ENCODE results near the gene CALCR.
"Not testable (repeated sequence)": the region's sequence is repeated elsewhere in the genome, so short reads cannot be mapped to it uniquely, and the experiment has no call there.

CALCR gene

DNA sequence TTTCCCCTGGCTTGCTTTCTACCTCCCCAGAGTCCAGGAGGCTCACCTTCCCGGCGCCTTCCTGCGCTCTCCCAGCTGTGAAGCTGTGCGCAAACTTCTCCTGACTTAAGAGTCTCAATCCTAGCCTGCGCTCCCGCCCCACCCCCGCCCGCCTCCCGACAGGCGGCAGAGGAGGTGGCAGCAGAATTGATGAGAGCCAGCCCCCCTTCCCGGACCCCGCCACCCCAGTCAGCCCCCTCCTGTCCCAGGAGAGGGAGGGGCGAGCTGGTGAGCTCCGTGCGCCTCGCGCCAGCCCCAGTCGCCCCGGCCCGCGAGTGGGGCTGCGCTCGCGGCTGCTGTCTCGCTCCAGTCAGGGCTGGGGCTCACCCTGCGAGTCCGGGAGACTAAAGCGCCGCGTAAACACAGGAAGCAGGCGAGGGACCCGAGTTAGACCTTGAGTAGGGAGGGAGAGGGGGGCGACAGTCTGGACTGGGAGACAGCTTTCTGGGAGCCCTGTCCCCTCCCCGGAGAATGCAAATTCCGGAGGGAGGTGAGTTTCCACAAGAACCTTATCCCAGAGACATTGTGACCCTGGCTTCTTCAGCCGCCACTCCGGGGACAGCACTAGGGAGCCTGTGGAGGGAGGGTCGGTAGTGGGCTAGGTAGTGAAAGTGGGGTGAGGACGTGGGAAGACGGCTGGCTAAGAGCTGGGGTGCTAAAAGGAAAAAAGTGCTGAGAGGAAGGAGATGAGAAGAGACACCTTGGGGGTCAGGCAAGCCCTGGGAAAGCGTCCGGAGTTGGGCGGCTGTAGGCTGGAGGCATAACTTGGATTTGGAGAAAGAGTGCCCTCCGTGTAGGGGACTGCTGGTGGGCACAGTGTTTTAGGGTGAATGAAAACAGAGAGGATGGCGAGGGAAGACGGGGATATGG is at the start of gene CALCR:
Gene CALCR, minus strand, starts transcription at position 79 of the 909 bp plus-strand sequence. CDS start 87,743 bp downstream, outside the sequence.
- no peak for DNase-seq

DNA sequence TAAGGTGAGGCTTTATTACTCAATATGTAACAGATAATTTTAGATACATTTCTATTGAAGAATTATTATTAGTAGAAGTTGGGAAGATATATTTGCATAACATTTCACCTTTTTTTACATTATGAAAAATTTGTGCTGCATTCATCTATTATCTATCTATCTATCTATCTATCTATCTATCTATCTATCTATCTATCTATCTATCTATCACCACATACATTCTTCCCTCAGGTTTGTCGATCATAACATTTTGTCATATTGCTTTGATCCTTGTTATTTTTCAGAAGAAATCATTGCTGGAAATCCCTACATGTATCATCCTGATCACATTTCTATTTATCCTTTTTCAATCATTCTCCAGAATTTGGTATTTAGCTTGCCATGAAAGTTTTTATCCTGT is 49.3 kb upstream of the CALCR start:
- DNase-seq: no peak

DNA sequence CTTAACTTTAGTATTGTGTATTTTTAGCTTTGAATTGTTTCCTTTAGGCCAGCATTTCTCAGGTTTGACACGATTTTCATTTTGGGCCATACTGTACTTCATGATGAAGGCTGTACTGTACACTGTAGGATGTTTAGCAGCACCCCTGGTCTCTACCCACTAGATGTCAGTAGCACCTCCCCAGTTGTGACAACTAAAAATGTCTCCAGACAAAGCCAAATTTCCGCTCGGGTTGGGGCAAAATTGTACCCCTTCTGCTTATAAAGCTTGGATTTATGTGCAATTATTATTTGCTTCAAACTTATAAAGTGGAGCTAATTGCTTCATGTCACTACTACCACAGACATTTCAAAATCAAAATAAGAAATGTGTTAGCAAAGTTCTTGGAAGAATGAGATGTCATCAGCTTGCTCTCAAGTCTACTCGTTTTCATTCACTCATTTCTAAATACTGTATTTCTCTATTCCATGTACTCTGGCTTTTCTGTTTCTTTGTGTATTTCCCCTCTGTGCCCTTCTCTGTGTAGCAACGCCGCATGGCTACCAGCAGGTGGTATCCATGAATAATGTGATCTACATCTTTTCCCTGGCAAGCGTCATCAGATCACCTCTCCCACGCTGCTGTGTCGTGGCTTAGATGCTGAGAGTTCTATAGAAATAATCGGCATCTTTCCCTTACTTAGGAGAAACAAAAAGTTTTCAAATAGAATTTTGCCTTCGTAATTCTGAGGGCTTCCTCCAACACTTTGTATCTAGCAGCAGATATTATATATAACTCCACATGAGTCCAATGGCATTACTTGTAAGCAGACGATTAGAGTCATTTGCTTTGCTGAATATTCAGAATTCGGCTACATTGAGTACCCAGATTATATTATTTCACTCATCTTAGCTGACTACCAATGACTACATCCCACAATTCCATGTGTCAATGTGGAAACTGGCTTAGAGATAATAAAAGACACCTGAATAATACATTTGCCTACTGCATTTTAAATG is 47.8 kb upstream of the CALCR start:
- no peak for DNase-seq

DNA sequence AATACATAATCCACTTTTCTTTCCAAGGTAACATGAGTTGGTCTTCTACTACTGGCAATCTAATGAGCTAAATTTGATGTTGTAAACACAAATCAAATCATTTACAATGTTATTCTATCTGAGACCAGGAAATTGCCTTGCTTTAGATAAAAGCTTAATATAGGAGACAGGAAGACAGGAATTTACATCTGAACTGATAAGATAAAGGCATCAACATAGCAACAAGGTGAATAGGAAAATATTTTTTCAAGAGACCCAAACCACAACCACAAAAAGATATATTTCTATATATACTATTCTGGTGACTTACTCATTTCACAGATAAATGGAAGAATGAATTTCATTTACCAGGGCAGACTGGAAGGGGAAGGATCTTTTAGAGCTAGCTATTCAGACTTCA is 46.3 kb upstream of the CALCR start:
- no peak for DNase-seq

DNA sequence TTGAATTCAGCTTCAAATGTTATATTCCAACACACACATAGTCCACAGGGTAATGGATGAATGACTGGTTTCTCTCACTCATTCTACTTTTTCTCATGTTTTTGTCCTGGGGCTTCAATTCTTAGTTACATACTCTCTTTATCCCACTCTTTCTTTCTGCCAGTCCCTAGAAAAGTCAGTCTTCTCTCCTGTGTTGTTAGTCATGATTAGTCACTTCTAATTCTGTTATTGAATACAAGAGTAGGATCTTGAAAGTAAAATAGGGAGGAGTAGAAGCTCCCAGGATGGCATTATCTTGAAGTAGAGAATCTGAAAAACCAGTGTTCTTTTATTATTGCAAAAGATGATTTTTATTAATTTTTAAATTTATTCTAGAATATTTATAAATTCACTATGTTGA is 45.5 kb upstream of the CALCR start:
- DNase-seq: no peak

DNA sequence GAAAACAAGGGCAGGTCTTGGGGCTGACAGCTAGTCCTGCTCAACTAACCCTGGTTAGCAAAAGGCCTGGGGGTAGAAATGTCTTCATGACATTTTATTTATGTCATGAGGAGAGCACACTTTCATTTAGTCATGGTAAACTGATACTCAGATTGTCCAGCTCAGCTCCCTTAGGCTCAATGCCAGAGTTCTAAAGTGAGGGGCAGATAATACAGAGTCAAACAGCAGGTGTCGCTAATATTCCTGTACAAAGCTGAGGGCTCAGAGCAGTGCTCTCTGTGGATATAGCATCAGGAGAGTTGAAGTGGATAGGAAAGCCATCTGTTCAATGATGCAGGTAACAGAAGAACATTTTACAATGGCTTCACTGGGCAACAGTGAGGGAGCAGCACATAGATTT is 26.8 kb upstream of the CALCR start:
- DNase-seq: no peak

DNA sequence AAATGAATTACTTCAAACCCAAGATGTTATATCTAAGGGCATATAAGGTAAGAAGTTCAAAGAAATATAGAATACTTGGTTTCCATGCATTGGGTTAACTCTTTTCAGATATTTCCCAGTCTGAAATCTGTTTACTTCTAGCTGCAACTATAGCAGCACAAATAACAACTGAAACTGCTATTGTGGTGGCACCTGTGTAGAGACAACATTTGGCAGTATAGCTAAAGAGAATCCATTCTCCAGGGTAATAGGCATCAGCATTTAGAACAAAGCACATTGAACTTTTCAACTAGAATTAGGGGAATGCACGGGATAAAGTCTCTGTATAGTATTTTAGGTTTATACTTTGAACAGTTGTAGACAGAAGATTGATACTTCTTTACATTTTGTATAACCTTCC is 19.7 kb upstream of the CALCR start:
- no peak for DNase-seq

DNA sequence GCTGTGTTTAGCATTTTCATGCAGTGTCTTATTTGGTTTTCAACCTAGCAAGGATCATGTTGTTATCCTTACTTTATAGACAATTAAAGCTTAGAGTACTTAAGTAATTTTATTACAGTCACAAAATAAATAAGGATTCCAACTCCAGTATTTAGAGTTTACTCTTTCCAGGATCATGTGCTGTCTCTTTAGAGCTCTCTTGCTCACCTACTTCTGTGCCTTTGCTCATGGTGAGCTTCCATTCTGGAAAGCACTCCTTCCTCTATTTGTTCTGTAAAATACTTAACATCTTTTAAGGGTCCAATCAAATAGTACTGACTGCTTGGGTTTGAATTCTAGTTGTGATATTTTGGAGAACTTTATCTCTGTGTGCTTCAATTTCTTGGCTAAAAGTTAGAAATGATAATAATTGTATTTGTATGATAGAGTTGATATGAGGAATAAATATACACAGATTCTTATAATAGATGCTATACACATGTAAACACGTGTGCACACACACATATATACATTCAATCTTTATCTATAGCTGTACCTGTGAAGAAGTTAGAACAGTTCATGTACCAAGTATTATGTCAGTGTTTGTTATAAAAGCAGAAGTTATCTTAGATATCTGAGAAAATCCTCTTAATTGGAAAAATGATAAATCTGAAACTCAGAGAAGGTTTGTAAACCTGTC is 18.2 kb upstream of the CALCR start:
- no peak for DNase-seq

DNA sequence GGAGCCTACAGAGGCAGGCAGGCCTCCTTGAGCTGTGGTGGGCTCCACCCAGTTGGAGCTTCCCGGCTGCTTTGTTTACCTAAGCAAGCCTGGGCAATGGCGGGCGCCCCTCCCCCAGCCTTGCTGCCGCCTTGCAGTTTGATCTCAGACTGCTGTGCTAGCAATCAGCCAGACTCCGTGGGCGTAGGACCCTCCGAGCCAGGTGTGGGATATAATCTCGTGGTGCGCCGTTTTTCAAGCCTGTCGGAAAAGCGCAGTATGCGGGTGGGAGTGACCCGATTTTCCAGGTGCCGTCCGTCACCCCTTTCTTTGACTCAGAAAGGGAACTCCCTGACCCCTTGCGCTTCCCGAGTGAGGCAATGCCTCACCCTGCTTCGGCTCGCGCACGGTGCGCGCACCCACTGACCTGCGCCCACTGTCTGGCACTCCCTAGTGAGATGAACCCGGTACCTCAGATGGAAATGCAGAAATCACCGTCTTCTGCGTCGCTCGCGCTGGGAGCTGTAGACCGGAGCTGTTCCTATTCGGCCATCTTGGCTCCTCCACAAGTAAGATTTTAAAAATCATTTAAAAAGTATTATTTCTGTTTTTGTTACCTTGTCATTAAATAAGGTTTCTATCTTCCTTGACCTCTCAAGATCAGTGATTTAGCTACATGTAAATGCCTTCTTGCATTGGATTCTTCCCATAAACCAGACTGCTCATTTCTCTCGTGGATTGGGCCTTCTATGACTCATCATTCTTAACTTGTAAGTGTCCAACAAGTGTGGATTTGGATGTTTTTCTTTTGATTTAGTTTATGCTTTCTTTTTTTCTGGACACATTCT is 16.9 kb upstream of the CALCR start:
- not testable (repeated sequence) for DNase-seq

DNA sequence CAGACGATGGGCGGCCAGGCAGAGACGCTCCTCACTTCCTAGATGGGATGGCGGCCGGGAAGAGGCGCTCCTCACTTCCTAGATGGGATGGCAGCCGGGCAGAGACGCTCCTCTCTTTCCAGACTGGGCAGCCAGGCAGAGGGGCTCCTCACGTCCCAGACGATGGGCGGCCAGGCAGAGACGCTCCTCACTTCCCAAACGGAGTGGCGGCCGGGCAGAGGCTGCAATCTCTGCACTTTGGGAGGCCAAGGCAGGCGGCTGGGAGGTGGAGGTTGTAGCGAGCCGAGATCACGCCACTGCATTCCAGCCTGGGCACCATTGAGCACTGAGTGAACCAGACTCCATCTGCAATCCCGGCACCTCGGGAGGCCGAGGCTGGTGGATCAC is 11.9 kb upstream of the CALCR start:
- DNase-seq: not testable (repeated sequence)

DNA sequence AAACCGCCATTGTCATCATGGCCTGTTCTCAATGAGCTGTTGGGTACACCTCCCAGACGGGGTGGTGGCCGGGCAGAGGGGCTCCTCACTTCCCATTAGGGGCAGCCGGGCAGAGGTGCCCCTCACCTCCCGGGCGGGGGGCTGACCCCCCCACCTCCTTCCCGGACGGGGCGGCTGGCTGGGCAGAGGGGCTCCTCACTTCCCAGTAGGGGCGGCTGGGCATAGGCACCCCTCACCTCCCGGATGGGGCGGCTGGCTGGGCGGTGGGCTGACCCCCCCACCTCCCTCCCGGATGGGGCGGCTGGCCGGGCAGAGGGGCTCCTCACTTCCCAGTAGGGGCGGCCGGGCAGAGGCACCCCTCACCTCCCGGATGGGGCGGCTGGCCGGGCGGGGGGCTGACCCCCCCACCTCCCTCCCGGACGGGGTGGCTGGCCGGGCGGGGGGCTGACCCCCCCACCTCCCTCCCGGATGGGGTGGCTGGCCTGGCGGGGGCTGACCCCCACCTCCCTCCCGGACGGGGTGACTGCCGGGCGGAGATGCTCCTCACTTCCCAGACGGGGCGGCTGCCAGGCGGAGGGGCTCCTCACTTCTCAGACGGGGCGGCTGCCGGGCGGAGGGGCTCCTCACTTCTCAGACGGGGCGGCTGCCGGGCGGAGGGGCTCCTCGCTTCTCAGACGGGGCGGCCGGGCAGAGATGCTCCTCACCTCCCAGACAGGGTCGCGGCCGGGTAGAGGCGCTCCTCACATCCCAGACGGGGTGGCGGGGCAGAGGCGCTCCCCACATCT is 11.4 kb upstream of the CALCR start:
- DNase-seq: not testable (repeated sequence)

DNA sequence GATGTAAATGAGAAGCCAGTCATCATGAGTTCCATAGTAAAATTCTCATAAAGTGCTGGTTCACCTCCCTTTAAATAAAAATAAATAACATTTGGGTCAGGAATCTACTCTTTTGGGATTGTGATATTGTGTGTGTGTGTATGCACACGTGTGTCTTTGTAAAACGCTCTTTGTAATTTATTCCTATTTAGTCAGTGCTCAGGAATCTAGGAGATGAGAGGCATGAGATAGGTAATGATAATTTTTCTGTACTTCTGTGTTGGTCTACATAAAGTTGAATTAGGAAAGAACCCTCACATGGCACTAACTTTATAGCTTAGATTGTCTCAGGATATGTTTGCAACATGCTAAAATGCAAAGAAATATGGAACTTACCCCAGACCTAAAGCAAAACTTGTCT is 4.9 kb upstream of the CALCR start:
- no peak for DNase-seq

DNA sequence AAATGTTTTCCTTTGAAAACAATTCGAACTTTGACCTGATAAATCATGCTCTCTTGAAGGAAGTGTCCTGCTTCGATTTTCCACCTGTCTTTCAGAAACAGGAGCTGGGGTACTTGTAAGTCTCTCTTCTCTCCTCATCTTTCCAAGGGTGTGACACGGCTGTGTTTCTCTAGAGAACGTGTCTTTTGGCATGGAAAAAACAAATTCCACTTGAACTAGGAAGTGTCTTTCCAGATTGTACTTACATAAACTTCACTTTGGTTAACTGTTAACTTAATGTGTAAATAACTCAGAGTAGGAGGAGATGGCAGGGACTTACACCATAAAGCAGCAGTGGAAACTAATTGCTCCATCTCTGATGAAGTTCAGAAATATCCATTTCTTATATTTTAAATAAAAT is 4.2 kb upstream of the CALCR start:
- DNase-seq: no peak

DNA sequence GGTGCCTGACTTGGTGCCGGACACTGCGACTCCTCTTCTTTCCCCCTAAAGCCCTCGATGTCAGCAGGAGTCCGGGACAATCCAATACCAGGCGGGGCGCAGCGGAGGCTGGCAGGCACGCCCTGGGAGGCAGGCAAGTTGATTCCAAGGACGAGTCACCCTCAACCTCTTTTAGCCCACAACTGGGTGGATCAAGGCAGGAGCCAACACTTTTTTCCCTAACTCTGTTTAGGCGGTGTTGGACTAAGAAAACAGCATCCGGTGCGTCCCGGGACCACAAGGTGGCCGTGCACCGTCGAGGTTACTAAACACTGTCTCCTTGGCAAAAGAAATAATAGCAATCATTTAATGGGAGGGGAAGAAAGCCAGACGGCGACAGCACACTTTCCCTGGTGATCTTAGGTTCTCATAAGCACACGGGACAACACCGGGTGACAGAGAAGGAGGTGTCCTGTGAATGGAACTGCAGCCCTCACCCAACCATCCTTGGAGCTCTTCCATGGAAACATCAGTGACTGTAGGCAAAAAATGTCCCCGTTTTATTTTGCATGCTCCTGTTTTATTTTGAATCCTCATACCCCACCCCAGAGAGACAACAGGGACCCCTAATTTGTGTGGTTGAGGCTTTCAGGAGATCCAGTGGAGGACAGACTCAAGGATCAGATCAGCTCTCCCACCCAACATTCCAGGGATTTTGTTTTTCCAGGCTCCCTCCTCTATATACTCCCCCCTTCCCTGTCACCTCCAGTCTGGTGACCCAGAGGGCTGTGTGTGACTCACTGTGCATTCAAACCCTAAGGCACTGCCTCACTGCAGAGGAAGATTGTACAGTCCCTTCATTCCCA is 1.3 kb upstream of the CALCR start:
- no peak for DNase-seq

DNA sequence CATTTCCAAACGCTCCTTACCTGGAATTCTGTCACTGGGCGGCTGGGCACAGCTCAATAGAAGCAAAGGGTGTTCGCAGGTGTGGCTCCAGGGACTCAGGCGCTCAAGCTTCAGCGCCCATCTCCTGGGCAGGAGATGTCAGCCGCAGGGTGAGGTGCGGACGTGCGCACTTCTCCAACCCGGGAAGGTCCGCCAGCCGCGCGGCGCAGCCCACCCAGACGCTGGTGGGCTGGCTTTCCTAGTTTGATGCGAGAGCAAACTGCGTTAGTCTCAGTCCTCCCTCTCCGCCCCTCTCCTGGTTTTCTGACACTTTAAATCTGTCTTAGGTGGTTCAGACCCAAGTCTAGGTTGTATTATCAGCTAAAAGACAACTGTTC is 267 bp downstream of the CALCR start:
- no peak for DNase-seq

DNA sequence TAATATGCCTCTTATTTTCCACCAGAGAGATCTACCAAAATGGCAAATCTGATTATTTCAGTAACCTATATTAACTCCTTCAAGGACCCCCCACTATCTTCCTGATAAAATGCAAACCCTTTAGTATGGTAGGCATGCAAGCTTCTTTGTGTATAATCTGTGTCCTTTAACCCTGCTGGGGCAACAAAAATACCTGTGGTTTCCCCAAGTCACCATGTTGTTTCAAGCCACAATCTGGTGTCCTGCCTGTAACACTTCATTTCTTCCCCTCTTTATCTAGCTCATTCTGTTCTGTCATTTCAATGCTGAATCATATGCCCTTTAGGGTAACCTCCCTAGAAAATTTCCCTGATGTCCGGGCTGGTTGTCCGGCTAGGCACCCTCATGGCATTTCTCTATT is 5.3 kb downstream of the CALCR start:
- no peak for DNase-seq

DNA sequence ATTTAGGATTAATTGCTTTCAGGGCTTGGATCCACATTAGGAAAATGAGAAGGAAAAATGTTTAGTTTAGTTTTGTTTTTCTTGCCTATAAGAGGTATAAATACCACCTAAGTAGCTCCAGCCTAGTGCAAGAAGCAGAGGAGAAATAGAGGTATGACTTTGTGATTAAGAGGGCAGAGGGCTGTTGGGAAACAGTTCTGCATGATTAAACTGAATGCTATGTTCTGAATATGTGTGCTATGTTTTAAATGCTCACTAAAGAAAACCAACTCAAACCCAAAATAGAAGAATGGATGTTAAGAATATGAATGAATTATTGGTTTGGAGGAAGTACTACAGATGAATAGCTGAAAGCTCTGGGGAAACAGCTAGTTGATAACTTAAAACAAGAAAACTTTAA is 7.6 kb downstream of the CALCR start:
- no peak for DNase-seq

DNA sequence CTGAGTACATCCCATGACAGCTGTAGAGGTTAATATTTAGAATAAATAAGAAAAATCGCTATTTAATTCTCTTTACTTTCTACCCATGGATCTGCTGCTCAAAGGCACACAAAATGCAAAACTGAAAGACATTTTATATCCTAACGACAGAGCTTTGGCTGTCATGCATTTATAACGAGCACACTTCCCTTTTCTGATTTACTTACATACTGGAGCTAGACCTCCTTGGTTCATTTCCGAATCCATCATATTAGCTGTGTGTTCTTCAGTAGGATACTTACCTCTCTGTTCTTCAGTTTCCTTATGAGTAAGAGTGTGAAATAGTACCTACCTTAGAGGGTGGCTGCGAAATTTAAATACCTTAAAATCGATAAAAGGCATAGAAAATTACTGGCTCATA is 10.9 kb downstream of the CALCR start:
- DNase-seq: no peak

DNA sequence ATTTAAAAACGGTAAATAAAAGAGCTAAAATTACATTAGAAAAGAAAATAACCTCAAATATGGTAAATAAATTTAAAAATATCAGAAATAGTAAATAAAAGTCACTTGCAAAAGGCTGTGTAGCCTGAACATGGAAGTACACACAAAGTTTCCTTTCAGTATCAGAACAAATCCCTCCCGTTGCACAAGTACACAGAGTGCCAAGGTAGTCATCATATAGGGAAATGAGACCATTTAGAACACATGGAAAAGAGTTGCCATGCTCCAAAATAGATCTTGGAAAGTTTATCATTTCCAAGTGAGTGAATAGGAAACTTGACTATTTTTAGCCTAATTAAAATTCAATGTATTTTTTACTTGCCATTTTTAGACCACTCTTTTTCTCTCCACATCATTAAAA is 11.6 kb downstream of the CALCR start:
- no peak for DNase-seq

DNA sequence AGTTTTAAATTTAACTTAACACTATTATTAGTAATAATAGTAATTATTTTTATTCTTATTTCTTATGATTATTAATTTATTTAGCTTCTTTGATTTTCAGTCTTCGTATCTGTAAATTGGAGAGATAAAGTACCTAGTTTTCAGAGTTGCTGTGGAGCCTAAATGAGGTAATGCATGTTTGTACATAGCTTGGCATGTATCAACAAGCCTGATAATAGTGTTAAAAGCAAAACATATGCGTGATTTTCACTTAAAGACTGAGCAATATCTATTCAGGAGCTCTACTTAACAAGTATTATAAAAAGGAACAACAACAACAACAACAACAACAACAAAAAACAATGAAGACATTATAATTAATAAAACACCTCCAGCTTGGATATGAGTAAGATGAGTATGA is 12.4 kb downstream of the CALCR start:
- DNase-seq: no peak
